GM12878 (cell line): ENCODE results near the gene MEIOSIN. TPM values are rescaled to one million over a fixed set of nuclear protein-coding genes. Genes with fewer than 3 reads are reported as not detected.

Experiments used
- ATAC-seq: fragments of 200-7000 bp; cut with Tn5 transposase; 3 replicates; pipeline ENCODE4 v1.9.1; 2020; ENCODE audit warnings: mild to moderate bottlenecking, moderate library complexity
- BruUV-seq: library from RNA; stranded (reverse); fragments of 400-500 nt; replicated peaks from 2 replicates; lab custom pipeline; 2021; lab: Mats Ljungman, UMichigan
- CTCF ChIA-PET: fragments of 300-600 bp; sonication (Branson Sonifier 250); formaldehyde crosslinking; extraction: SDS; loops from one replicate; lab custom pipeline; 2021; ENCODE audit warnings: inconsistent platforms; lab: Yijun Ruan, JAX
- POLR2A ChIA-PET: fragments of 350-600 bp; formaldehyde crosslinking; extraction: SDS; loops from one replicate; lab custom pipeline; 2021; ENCODE audit warnings: inconsistent platforms; lab: Charles Lee
- RAD21 ChIA-PET: fragments of 300-600 bp; sonication (Branson Sonifier 250); formaldehyde crosslinking; loops from one replicate; lab custom pipeline; 2023; ENCODE audit warnings: antibody characterized with exemption; ENCODE audit not compliant: unreplicated experiment; lab: Charles Lee
- SMC1A ChIA-PET: fragments of 300-600 bp; sonication (Branson Sonifier 250); formaldehyde crosslinking; loops from one replicate; lab custom pipeline; 2023; ENCODE audit not compliant: unreplicated experiment, uncharacterized antibody; lab: Charles Lee
- DNase-seq: peaks from one replicate; pipeline ENCODE4 v3.0.0-alpha.2; 2011; ENCODE audit warnings: low read depth, low spot score
- FAIRE-seq: peaks from 3 replicates; lab custom pipeline; 2011; peaks lifted over from hg19 to GRCh38; lab: Jason Lieb, UNC
- H2AFZ ChIP-seq: 2 replicates; pipeline ENCODE4 v1.6.0; 2011; ENCODE audit warnings: low read depth, low read length, control low read depth; ENCODE audit not compliant: control insufficient read depth
- H3K27ac ChIP-seq: 2 replicates; pipeline ENCODE4 v1.5.1; 2011; ENCODE audit warnings: control low read depth; ENCODE audit not compliant: control insufficient read depth, insufficient read depth
- H3K27me3 ChIP-seq, 2 experiments: replicated peaks in 1 of 2; 2 replicates each; pipeline versions ENCODE4 v1.6.0 to v1.6.1; 2011; ENCODE audit warnings: low read length in 1 of 2; ENCODE audit not compliant: control insufficient read depth in 2 of 2, insufficient read depth in 2 of 2
- H3K36me3 ChIP-seq, 2 experiments: 2 replicates each; pipeline ENCODE4 v1.5.1; 2011; ENCODE audit warnings: low read length in 1 of 2; ENCODE audit not compliant: control insufficient read depth in 2 of 2, insufficient read depth in 2 of 2
- H3K4me1 ChIP-seq: 2 replicates; pipeline ENCODE4 v1.6.1; 2011; ENCODE audit warnings: mild to moderate bottlenecking, low read length, moderate library complexity, mixed read lengths; ENCODE audit not compliant: control insufficient read depth, insufficient read depth
- H3K4me2 ChIP-seq: 2 replicates; pipeline ENCODE4 v1.6.0; 2011; ENCODE audit warnings: control low read depth; ENCODE audit not compliant: control insufficient read depth, insufficient read depth
- H3K4me3 ChIP-seq: fragments of 200-600 bp; sonication (generic); 2 replicates; pipeline ENCODE4 v1.5.1; 2016
- H3K79me2 ChIP-seq: 2 replicates; pipeline ENCODE4 v1.6.0; 2011; ENCODE audit warnings: low read length; ENCODE audit not compliant: control insufficient read depth, insufficient read depth
- H3K9ac ChIP-seq: 2 replicates; pipeline ENCODE4 v1.8.0; 2011; ENCODE audit warnings: low read length, control low read depth, mixed read lengths; ENCODE audit not compliant: control insufficient read depth, insufficient read depth
- H3K9me3 ChIP-seq: replicated peaks from 3 replicates; pipeline ENCODE4 v1.5.1; 2011; ENCODE audit warnings: mild to moderate bottlenecking, low read length; ENCODE audit not compliant: control insufficient read depth, insufficient read depth
- H4K20me1 ChIP-seq: 2 replicates; pipeline ENCODE4 v1.6.0; 2011; ENCODE audit not compliant: control insufficient read depth, insufficient read depth
- CBX5 ChIP-seq: sonication (generic); IDR thresholded peaks from 2 replicates; pipeline ENCODE4 v1.6.1; 2016; ENCODE audit warnings: low read depth, moderate library complexity, mild to moderate bottlenecking, inconsistent platforms
- CHD1 ChIP-seq: IDR thresholded peaks from 2 replicates; pipeline ENCODE4 v1.6.1; 2012; ENCODE audit warnings: low read depth, low read length, improper control_type of control experiment
- E4F1 ChIP-seq: fragments of 450-650 bp; IDR thresholded peaks from 2 replicates; pipeline ENCODE4 v1.6.1; 2018; ENCODE audit warnings: borderline replicate concordance, mild to moderate bottlenecking; ENCODE audit not compliant: partially characterized antibody
- EGR1 ChIP-seq, 2 experiments: IDR thresholded peaks; 1 replicate in 1 of 2; 2 replicates in 1 of 2; pipeline ENCODE4 v1.6.1; 2011 to 2012; ENCODE audit warnings: low read depth in 2 of 2, low read length in 2 of 2, borderline replicate concordance in 1 of 2, mild to moderate bottlenecking in 1 of 2, moderate library complexity in 1 of 2
- POLR2A ChIP-seq: IDR thresholded peaks from 2 replicates; pipeline ENCODE4 v1.6.1; 2011; ENCODE audit warnings: low read depth, mild to moderate bottlenecking, low read length
- RAD21 ChIP-seq: IDR thresholded peaks from 2 replicates; pipeline ENCODE4 v1.6.1; 2011; ENCODE audit warnings: mild to moderate bottlenecking, low read depth, low read length, moderate library complexity; ENCODE audit not compliant: insufficient read depth
- STAT1 ChIP-seq: fragments of 450-650 bp; conservative IDR thresholded peaks from 2 replicates; pipeline ENCODE4 v1.6.1; 2014; ENCODE audit warnings: antibody characterized with exemption, mild to moderate bottlenecking
- WGBS: methylation state at CpG from one replicate; pipeline ENCODE4 v1.1.6; 2016; ENCODE audit warnings: low lambda C conversion rate; ENCODE audit not compliant: insufficient replicate concordance, insufficient coverage; ENCODE audit errors: missing lambda C conversion rate; 5-methylcytosine and 5-hydroxymethylcytosine counted together
- in situ Hi-C: fragments of 300-500 bp; cut with MboI; formaldehyde crosslinking; loops from 9 replicates; pipeline ENCODE4 v1.14.3; 2018; ENCODE audit warnings: mixed read lengths
- intact Hi-C: fragments of 100-400 bp; cut with micrococcal nuclease; formaldehyde crosslinking; loops from one replicate; pipeline ENCODE4 v1.14.2; 2022; ENCODE audit not compliant: unreplicated experiment
- polyA plus RNA-seq, 11 experiments: library from polyadenylated mRNA; depleted of rRNA in 4 of 11; unstranded in 6 of 11; stranded (reverse) in 5 of 11; fragments of >200 nt; fragmentation: Nextera tagmentation in 4 of 11; fragmentation: Illumina TruSeq in 1 of 11; extraction: Ambion mirVana in 4 of 11; extraction: Trizol in 1 of 11; gene quantifications; 1 replicate in 1 of 11; 2 replicates in 10 of 11; pipeline versions ENCODE4 v1.2.1 to v1.2.3, GENCODE V29; 2011 to 2016; ENCODE audit warnings: inconsistent platforms in 2 of 11, missing spikeins in 2 of 11, low read depth in 1 of 11
- total RNA-seq, 4 experiments: library from RNA; depleted of rRNA in 3 of 4; stranded (reverse); fragments of >200 nt in 3 of 4; fragmentation: Illumina TruSeq in 1 of 4; extraction: Trizol in 1 of 4; gene quantifications; 2 replicates each; pipeline versions ENCODE4 v1.2.1 to v1.2.3, GENCODE V29; 2013 to 2021
- TF ChIP-seq, protein P1 (sequence below): IDR thresholded peaks from 2 replicates; pipeline ENCODE4 v1.6.1; 2011; ENCODE audit warnings: low read depth, low read length, improper control_type of control experiment, borderline replicate concordance
- TF ChIP-seq, protein P2 (sequence below): fragments of 450-650 bp; formaldehyde crosslinking; IDR thresholded peaks from 2 replicates; pipeline ENCODE4 v1.4.0; 2022; ENCODE audit warnings: mild to moderate bottlenecking, moderate library complexity
- TF ChIP-seq, protein P3 (sequence below): IDR thresholded peaks from 2 replicates; pipeline ENCODE4 v1.6.1; 2012; ENCODE audit warnings: low read depth, low read length, improper control_type of control experiment

MEIOSIN gene
- total and polyA plus RNA-seq, 10 of the 15 experiments (the other 5 are each of a cell fraction or from before 2014, with no cell fraction given) = 0.05 to 0.66 (median 0.14) TPM; not detected in 4

DNA sequence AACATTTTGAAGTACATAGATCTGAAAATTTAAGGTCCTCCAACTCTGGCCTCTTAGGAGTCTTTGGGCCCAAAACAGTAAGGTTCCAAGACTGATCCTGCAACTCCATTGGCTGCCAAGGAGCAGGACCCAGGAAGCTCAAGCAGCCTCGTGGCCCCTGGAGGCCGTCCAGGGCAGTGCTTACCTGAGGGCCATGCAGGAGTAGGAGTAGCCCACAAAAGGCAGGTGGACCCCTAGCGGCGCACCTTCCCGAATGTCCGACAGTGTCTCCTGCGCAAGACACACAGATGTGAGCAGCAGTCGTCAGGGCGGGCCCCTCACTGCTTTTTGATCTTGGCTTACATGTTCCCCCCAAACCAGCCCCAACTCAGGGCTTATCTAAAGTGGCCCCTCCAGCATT, 41.5 kb downstream of the MEIOSIN start:
- Histone ChIP-seq H4K20me1 (no peaks in the 10 kb centered on the region), H3K4me3 (no peak overlapping the region), H3K4me2 (no peak overlapping the region), H3K79me2 (no peaks in the 10 kb centered on the region), H3K27me3 (no peaks in the 10 kb centered on the region), H3K27ac (no peak overlapping the region), H3K9me3 (no peaks in the 10 kb centered on the region), H3K36me3 (no peaks in the 10 kb centered on the region), H3K9ac (no peak overlapping the region), H3K4me1 (peaks cover 9% of the 10 kb centered on the region), H2AFZ (no peak overlapping the region)
- ChIA-PET SMC1A (no interaction called here), CTCF (no interaction called here), POLR2A (interaction anchor here (0.5 kb wide), 1 partner anchor 58 kb away, joined by 6 read pairs; no protein-coding TSS in a partner anchor), RAD21 (no interaction called here)
- WGBS = 93% methylated on average over 9 of the region's 9 CpGs
- TF ChIP-seq, protein P1, sequence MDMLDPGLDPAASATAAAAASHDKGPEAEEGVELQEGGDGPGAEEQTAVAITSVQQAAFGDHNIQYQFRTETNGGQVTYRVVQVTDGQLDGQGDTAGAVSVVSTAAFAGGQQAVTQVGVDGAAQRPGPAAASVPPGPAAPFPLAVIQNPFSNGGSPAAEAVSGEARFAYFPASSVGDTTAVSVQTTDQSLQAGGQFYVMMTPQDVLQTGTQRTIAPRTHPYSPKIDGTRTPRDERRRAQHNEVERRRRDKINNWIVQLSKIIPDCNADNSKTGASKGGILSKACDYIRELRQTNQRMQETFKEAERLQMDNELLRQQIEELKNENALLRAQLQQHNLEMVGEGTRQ = no peak
- TF ChIP-seq POLR2A = peak; percentile 45
- ATAC-seq = no peak
- no peak for FAIRE-seq
- BruUV-seq = no TSS peak
- intact Hi-C loops (no loop called here), in situ Hi-C loops (no loop called here)
- no peak for DNase-seq

GRCh38 chr19:45777395-45777961, 44.2 kb downstream of the MEIOSIN start:
- RAD21 ChIA-PET = no interaction called here
- Histone ChIP-seq H3K4me3 (no peak overlapping the region), H2AFZ (no peak overlapping the region), H3K9me3 (no peaks in the 10 kb centered on the region), H3K36me3 (no peaks in the 10 kb centered on the region), H3K27ac (no peak overlapping the region), H3K4me2 (no peak overlapping the region), H3K79me2 (no peaks in the 10 kb centered on the region), H3K9ac (no peak overlapping the region), H4K20me1 (no peaks in the 10 kb centered on the region), H3K4me1 (peaks cover 11% of the 10 kb centered on the region), H3K27me3 (no peaks in the 10 kb centered on the region)
- intact Hi-C loops (no loop called here), in situ Hi-C loops (no loop called here)
- CTCF ChIA-PET = no interaction called here
- no TSS peak for BruUV-seq
- DNase-seq (no peak), FAIRE-seq (no peak), ATAC-seq (no peak)
- 97% methylated on average over 34 of the region's 34 CpGs for WGBS
- SMC1A ChIA-PET = no interaction called here
- POLR2A ChIA-PET = no interaction called here
- no peak for TF ChIP-seq RAD21
- TF ChIP-seq, protein P2, sequence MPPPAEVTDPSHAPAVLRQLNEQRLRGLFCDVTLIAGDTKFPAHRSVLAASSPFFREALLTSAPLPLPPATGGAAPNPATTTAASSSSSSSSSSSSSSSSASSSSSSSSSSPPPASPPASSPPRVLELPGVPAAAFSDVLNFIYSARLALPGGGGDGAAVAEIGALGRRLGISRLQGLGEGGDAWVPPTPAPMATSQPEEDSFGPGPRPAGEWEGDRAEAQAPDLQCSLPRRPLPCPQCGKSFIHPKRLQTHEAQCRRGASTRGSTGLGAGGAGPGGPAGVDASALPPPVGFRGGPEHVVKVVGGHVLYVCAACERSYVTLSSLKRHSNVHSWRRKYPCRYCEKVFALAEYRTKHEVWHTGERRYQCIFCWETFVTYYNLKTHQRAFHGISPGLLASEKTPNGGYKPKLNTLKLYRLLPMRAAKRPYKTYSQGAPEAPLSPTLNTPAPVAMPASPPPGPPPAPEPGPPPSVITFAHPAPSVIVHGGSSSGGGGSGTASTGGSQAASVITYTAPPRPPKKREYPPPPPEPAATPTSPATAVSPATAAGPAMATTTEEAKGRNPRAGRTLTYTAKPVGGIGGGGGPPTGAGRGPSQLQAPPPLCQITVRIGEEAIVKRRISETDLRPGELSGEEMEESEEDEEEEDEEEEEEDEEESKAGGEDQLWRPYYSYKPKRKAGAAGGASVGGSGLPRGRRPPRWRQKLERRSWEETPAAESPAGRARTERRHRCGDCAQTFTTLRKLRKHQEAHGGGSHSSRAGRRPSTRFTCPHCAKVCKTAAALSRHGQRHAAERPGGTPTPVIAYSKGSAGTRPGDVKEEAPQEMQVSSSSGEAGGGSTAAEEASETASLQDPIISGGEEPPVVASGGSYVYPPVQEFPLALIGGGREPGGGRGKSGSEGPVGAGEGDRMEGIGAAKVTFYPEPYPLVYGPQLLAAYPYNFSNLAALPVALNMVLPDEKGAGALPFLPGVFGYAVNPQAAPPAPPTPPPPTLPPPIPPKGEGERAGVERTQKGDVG = no peak
- TF ChIP-seq, protein P3, sequence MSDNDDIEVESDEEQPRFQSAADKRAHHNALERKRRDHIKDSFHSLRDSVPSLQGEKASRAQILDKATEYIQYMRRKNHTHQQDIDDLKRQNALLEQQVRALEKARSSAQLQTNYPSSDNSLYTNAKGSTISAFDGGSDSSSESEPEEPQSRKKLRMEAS = no peak
- no peak for TF ChIP-seq CHD1
- TF ChIP-seq EGR1 (IDR thresholded peaks at IDR 0.05; ENCODE audit: borderline replicate concordance in 1 of 2, low read depth in 2 of 2, low read length in 2 of 2) = no peak
- no peak for TF ChIP-seq CBX5
- TF ChIP-seq E4F1 = no peak
- TF ChIP-seq STAT1 = no peak
